ENCODE data around the gene RPS23. TPM values are rescaled to one million over a fixed set of nuclear protein-coding genes. Genes with fewer than 3 reads are reported as not detected.

RPS23 gene
- total RNA-seq, 4 donors from 2014 or later: 1,761 to 4,479 (median 3,421) TPM

DNA sequence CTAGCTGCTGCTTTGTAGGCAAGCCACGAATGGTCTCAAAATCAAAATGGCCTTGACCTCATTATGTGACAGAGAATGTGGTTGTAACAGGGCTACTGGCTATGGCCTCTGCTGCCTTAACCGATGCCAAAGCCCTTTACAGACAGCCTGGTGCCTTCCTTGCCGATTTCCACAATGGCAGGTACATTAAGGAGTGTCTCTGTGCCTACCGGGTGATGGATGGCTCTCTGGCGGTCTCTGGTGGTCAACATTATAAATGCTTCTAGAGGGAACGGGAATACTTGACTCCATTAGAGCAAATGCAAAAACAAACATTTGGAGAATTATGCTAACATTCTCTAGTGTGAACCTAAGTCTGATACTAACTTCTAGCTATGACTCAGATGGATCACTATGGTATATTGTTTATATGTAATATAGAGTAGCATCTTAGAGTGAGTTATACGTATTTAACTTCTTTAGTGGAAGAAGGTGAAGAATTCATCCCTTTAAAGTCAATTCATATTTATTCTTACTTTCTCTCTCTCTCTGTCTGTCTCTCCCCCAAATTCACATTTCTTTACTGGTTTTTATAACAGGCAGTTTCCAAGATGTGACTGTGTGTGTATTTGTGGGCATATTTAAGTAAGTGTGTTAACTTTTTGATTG is 52.5 kb downstream of the RPS23 start:
- H3K9me3 ChIP-seq: no peaks in the 10 kb centered on the region
- WGBS: 32% methylated on average over 7 of the region's 7 CpGs
- H3K4me3 ChIP-seq: no peak overlapping the region
- DNase-seq (ENCODE audit: low spot score in 2 of 2): peak in 1 of 2 donors; percentile 64
- H3K36me3 ChIP-seq: no peaks in the 10 kb centered on the region
- no peaks in the 10 kb centered on the region for H3K27me3 ChIP-seq
- no peak overlapping the region for H3K27ac ChIP-seq
- peaks cover 4% of the 10 kb centered on the region for H3K4me1 ChIP-seq
- no peak for TF ChIP-seq EP300 (IDR thresholded peaks at IDR 0.05)
- no peak for TF ChIP-seq POLR2A (IDR thresholded peaks at IDR 0.05)
- TF ChIP-seq, protein P1, sequence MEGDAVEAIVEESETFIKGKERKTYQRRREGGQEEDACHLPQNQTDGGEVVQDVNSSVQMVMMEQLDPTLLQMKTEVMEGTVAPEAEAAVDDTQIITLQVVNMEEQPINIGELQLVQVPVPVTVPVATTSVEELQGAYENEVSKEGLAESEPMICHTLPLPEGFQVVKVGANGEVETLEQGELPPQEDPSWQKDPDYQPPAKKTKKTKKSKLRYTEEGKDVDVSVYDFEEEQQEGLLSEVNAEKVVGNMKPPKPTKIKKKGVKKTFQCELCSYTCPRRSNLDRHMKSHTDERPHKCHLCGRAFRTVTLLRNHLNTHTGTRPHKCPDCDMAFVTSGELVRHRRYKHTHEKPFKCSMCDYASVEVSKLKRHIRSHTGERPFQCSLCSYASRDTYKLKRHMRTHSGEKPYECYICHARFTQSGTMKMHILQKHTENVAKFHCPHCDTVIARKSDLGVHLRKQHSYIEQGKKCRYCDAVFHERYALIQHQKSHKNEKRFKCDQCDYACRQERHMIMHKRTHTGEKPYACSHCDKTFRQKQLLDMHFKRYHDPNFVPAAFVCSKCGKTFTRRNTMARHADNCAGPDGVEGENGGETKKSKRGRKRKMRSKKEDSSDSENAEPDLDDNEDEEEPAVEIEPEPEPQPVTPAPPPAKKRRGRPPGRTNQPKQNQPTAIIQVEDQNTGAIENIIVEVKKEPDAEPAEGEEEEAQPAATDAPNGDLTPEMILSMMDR (IDR thresholded peaks at IDR 0.05): peak; percentile 41 to 75
- no peak for TF ChIP-seq POLR2AphosphoS5 (IDR thresholded peaks at IDR 0.05)
